WTC11 (cell line): Measurements from ENCODE around the gene E2F4. TPM values are rescaled to one million over a fixed set of nuclear protein-coding genes. Genes with fewer than 3 reads are reported as not detected.

Source experiments
- ATAC-seq: fragments of 200-7000 bp; cut with Tn5 transposase; 2 replicates; pipeline ENCODE4 v1.10.0; 2021; ENCODE audit warnings: mild to moderate bottlenecking, moderate library complexity
- CTCF ChIA-PET: fragments of 300-600 bp; sonication (Branson Sonifier 250); formaldehyde crosslinking; loops from one replicate; lab custom pipeline; 2021; ENCODE audit warnings: antibody characterized with exemption; lab: Charles Lee
- POLR2A ChIA-PET: fragments of 350-600 bp; sonication (Branson Sonifier 250); formaldehyde crosslinking; loops from one replicate; lab custom pipeline; 2021; ENCODE audit warnings: antibody characterized with exemption; lab: Charles Lee
- DNase-seq: peaks from one replicate; pipeline ENCODE4 v3.0.0; 2021; ENCODE audit warnings: low spot score
- H3K27ac Mint-ChIP-seq: 2 replicates; pipeline ENCODE4 v1.8.0; 2021; ENCODE audit warnings: mixed read lengths
- H3K27me3 Mint-ChIP-seq: 2 replicates; pipeline ENCODE4 v1.8.0; 2021; ENCODE audit warnings: low read depth, mild to moderate bottlenecking, moderate library complexity, mixed read lengths
- H3K36me3 Mint-ChIP-seq: 2 replicates; pipeline ENCODE4 v1.8.0; 2021; ENCODE audit warnings: mixed read lengths
- H3K4me1 Mint-ChIP-seq: 2 replicates; pipeline ENCODE4 v1.8.0; 2022; ENCODE audit warnings: mixed read lengths
- H3K4me3 Mint-ChIP-seq: 2 replicates; pipeline ENCODE4 v1.8.0; 2021; ENCODE audit warnings: mild to moderate bottlenecking, moderate library complexity, mixed read lengths
- H3K9me3 Mint-ChIP-seq: 2 replicates; pipeline ENCODE4 v1.8.0; 2021; ENCODE audit warnings: mixed read lengths
- EMX1 ChIP-seq: fragments of 250-450 bp; sonication (Bioruptor Pico); IDR thresholded peaks from 2 replicates; pipeline ENCODE4 v1.8.0; 2021; ENCODE audit warnings: mild to moderate bottlenecking
- ETV6 ChIP-seq: sonication (generic); formaldehyde crosslinking; IDR thresholded peaks from 2 replicates; pipeline ENCODE4 v1.8.1; 2022; ENCODE audit warnings: mild to moderate bottlenecking, missing genetic modification reagents
- IRF2 ChIP-seq: sonication (generic); formaldehyde crosslinking; IDR thresholded peaks from 2 replicates; pipeline ENCODE4 v1.8.0; 2022; ENCODE audit warnings: low read depth, missing genetic modification reagents, borderline replicate concordance
- MXD4 ChIP-seq: fragments of 250-450 bp; sonication (Bioruptor Pico); IDR thresholded peaks from 2 replicates; pipeline ENCODE4 v1.8.0; 2021; ENCODE audit warnings: mild to moderate bottlenecking, moderate library complexity, borderline replicate concordance
- NFE2L1 ChIP-seq: sonication (generic); formaldehyde crosslinking; IDR thresholded peaks from 2 replicates; pipeline ENCODE4 v1.8.1; 2023; ENCODE audit warnings: missing genetic modification reagents
- NFYB ChIP-seq: sonication (generic); formaldehyde crosslinking; conservative IDR thresholded peaks from 2 replicates; pipeline ENCODE4 v1.8.0; 2022; ENCODE audit warnings: low read depth, missing genetic modification reagents
- NR3C1 ChIP-seq: sonication (generic); formaldehyde crosslinking; conservative IDR thresholded peaks from 2 replicates; pipeline ENCODE4 v1.8.1; 2023; ENCODE audit warnings: low read depth, mild to moderate bottlenecking, missing genetic modification reagents
- SP1 ChIP-seq: sonication (generic); formaldehyde crosslinking; conservative IDR thresholded peaks from 2 replicates; pipeline ENCODE4 v1.8.1; 2022; ENCODE audit warnings: missing genetic modification reagents
- TEAD4 ChIP-seq: sonication (generic); formaldehyde crosslinking; IDR thresholded peaks from 2 replicates; pipeline ENCODE4 v1.8.0; 2022; ENCODE audit warnings: mild to moderate bottlenecking, missing genetic modification reagents
- ZBTB21 ChIP-seq: sonication (generic); formaldehyde crosslinking; IDR thresholded peaks from 2 replicates; pipeline ENCODE4 v1.8.1; 2023; ENCODE audit warnings: mild to moderate bottlenecking, missing genetic modification reagents, borderline replicate concordance
- ZNF416 ChIP-seq: fragments of 250-450 bp; sonication (Bioruptor Pico); IDR thresholded peaks from 2 replicates; pipeline ENCODE4 v1.9.0; 2021; ENCODE audit warnings: mild to moderate bottlenecking, inconsistent platforms
- ZNF423 ChIP-seq: fragments of 250-450 bp; sonication (Bioruptor Pico); IDR thresholded peaks from 2 replicates; pipeline ENCODE4 v2.1.2; 2022; ENCODE audit warnings: mild to moderate bottlenecking, moderate library complexity
- total RNA-seq: library from RNA; stranded (reverse); gene quantifications from 3 replicates; pipeline ENCODE4 v1.2.3, GENCODE V29; 2021
- TF ChIP-seq, protein P1 (sequence below): fragments of 250-450 bp; sonication (Bioruptor Pico); conservative IDR thresholded peaks from 2 replicates; pipeline ENCODE4 v1.9.0; 2021; ENCODE audit warnings: mild to moderate bottlenecking
- TF ChIP-seq, protein P2 (sequence below): sonication (generic); formaldehyde crosslinking; IDR thresholded peaks from 2 replicates; pipeline ENCODE4 v1.8.1; 2023; ENCODE audit warnings: mild to moderate bottlenecking, missing genetic modification reagents, moderate library complexity
- TF ChIP-seq, protein P3 (sequence below): sonication (generic); formaldehyde crosslinking; IDR thresholded peaks from 2 replicates; pipeline ENCODE4 v1.8.0; 2023; ENCODE audit warnings: mild to moderate bottlenecking, missing genetic modification reagents
- TF ChIP-seq, protein P4 (sequence below): sonication (generic); formaldehyde crosslinking; IDR thresholded peaks from 2 replicates; pipeline ENCODE4 v1.8.0; 2022; ENCODE audit warnings: mild to moderate bottlenecking, missing genetic modification reagents
- TF ChIP-seq, protein P5 (sequence below): sonication (generic); formaldehyde crosslinking; IDR thresholded peaks from 2 replicates; pipeline ENCODE4 v1.8.0; 2023; ENCODE audit warnings: missing genetic modification reagents, mild to moderate bottlenecking, borderline replicate concordance
- TF ChIP-seq, protein P6 (sequence below): sonication (generic); formaldehyde crosslinking; IDR thresholded peaks from 2 replicates; pipeline ENCODE4 v1.8.1; 2023; ENCODE audit warnings: mild to moderate bottlenecking, moderate library complexity, missing genetic modification reagents
- TF ChIP-seq, protein P7 (sequence below): sonication (generic); formaldehyde crosslinking; IDR thresholded peaks from 2 replicates; pipeline ENCODE4 v1.8.1; 2022; ENCODE audit warnings: mild to moderate bottlenecking, moderate library complexity, missing genetic modification reagents

E2F4 gene
- total RNA-seq, 1 experiment from 2014 or later, result 85.0 TPM

DNA sequence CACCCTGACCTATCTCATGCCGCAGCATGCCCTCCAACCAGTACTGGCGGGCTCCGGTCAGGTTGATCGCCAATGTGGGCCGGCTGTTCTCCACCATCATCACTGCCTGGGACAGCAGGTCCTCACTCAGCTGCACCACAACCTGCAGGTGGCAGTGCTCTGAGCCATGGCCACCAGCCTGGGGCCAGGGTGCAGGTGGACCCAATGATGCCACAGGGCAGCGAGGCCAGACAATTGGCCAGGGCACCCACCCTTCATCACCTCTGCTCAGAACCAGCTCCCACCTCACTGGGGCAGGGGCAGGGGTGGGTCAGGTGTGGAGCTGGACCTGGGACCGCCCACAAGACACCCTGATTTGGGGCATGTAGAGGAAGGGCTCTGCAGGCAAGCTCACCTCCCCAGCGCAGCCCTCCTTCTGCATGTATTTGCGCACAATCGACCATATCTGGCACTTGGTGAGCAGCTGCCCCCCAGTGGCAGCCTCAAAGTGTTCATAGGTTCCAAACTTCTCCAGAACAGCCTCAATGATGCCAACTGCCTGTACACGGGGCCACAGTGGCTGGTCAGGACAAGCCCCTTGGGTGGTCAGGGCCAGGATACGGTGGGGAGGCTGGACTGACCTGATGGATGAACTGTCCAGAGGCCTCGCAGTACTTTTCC is 12.4 kb upstream of the E2F4 start:
- peak; percentile 33 for DNase-seq
- peaks cover 12% of the 10 kb centered on the region for H3K4me1 Mint-ChIP-seq
- peak overlapping the region; percentile 22; the same call in 1 of the 2 replicates for H3K4me3 Mint-ChIP-seq
- peaks cover 3% of the 10 kb centered on the region; the same call in 1 of the 2 replicates for H3K36me3 Mint-ChIP-seq
- peaks cover 43% of the 10 kb centered on the region for H3K27me3 Mint-ChIP-seq
- TF ChIP-seq, protein P1, sequence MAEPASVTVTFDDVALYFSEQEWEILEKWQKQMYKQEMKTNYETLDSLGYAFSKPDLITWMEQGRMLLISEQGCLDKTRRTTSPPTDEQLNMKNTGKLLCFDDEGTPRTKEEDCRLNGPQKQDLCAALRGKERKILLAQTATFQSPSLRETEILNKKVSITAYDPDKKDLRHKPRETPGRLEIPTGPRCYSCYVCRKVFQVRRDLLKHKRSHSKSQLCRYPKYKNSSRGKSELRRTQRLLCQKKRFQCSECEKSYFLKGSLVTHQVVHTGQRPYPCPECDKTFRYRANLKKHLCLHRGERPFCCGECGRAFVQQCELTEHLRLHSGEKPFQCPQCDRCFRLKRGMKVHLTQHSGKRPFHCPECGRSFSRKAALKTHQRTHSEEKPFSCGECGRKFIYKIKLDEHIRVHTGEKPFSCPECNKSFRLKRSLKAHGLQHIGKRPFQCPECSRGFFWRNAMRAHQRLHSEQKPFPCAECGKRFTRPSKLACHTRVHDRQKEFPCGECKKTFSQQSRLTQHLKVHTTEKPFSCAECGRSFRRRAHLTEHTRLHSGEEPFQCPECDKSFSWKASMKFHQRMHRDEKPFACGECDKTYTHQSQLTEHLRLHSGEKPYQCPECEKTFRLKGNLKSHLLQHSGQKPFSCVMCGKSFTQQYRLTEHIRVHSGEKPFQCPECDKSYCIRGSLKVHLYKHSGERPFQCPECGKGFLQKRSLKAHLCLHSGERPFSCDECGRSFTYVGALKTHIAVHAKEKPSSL (CRISPR knock-in tag), result no peak
- TF ChIP-seq NFE2L1 (CRISPR knock-in tag) (no peak), SP1 (no peak), NR3C1 (CRISPR knock-in tag) (no peak), ZBTB21 (CRISPR knock-in tag) (no peak), TEAD4 (no peak), ZNF416 (CRISPR knock-in tag) (no peak), MXD4 (CRISPR knock-in tag) (no peak), EMX1 (CRISPR knock-in tag) (no peak)
- TF ChIP-seq, protein P2, sequence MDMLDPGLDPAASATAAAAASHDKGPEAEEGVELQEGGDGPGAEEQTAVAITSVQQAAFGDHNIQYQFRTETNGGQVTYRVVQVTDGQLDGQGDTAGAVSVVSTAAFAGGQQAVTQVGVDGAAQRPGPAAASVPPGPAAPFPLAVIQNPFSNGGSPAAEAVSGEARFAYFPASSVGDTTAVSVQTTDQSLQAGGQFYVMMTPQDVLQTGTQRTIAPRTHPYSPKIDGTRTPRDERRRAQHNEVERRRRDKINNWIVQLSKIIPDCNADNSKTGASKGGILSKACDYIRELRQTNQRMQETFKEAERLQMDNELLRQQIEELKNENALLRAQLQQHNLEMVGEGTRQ, result no peak
- TF ChIP-seq, all 79 proteins: peak for 0
- H3K27ac Mint-ChIP-seq, result no peak overlapping the region
- ChIA-PET POLR2A (no interaction called here), CTCF (interaction anchor here (1.0 to 1.4 kb wide), 3 partner anchors 9 to 162 kb away, joined by 3 to 5 read pairs (median 5); partner anchors contain the start of gene NOL3)
- no peaks in the 10 kb centered on the region for H3K9me3 Mint-ChIP-seq
- no peak for ATAC-seq

DNA sequence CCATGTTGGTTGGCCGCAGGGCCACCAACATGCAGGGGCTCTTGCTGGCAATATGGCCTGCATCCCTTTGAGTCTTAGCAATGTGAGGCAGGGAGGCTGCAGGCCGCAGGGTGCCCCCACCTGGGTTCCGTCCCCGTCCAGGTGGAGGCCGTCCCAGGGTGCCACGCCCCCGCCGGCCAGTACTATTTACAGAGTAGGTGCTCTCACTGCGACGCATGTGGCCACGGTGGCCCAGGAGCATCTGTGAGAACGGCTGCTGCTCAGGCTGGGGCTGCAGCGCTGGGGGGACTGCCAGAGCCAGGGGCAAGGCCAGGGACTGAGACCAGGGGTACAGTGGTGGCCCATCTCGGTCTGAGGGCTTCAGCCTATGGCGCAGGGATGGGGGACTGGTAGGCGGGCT is 11.8 kb upstream of the E2F4 start:
- DNase-seq, result peak; percentile 11
- Mint-ChIP-seq H3K27ac (no peak overlapping the region), H3K36me3 (peaks cover 3% of the 10 kb centered on the region; the same call in 1 of the 2 replicates), H3K4me1 (peaks cover 15% of the 10 kb centered on the region), H3K27me3 (peaks cover 43% of the 10 kb centered on the region), H3K9me3 (no peaks in the 10 kb centered on the region), H3K4me3 (no peak overlapping the region)
- CTCF ChIA-PET, result interaction anchor here (1.2 to 1.4 kb wide), 2 partner anchors 10 to 162 kb away, joined by 5 read pairs; partner anchors contain the start of gene NOL3
- no peak for ATAC-seq
- POLR2A ChIA-PET, result no interaction called here
- TF ChIP-seq, protein P3, sequence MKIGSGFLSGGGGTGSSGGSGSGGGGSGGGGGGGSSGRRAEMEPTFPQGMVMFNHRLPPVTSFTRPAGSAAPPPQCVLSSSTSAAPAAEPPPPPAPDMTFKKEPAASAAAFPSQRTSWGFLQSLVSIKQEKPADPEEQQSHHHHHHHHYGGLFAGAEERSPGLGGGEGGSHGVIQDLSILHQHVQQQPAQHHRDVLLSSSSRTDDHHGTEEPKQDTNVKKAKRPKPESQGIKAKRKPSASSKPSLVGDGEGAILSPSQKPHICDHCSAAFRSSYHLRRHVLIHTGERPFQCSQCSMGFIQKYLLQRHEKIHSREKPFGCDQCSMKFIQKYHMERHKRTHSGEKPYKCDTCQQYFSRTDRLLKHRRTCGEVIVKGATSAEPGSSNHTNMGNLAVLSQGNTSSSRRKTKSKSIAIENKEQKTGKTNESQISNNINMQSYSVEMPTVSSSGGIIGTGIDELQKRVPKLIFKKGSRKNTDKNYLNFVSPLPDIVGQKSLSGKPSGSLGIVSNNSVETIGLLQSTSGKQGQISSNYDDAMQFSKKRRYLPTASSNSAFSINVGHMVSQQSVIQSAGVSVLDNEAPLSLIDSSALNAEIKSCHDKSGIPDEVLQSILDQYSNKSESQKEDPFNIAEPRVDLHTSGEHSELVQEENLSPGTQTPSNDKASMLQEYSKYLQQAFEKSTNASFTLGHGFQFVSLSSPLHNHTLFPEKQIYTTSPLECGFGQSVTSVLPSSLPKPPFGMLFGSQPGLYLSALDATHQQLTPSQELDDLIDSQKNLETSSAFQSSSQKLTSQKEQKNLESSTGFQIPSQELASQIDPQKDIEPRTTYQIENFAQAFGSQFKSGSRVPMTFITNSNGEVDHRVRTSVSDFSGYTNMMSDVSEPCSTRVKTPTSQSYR (CRISPR knock-in tag), result no peak
- TF ChIP-seq NFYB (CRISPR knock-in tag) (no peak), IRF2 (CRISPR knock-in tag) (no peak), ZNF423 (no peak), ETV6 (CRISPR knock-in tag) (no peak)
- TF ChIP-seq, protein P4, sequence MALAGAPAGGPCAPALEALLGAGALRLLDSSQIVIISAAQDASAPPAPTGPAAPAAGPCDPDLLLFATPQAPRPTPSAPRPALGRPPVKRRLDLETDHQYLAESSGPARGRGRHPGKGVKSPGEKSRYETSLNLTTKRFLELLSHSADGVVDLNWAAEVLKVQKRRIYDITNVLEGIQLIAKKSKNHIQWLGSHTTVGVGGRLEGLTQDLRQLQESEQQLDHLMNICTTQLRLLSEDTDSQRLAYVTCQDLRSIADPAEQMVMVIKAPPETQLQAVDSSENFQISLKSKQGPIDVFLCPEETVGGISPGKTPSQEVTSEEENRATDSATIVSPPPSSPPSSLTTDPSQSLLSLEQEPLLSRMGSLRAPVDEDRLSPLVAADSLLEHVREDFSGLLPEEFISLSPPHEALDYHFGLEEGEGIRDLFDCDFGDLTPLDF (CRISPR knock-in tag), result no peak
- TF ChIP-seq, protein P5, sequence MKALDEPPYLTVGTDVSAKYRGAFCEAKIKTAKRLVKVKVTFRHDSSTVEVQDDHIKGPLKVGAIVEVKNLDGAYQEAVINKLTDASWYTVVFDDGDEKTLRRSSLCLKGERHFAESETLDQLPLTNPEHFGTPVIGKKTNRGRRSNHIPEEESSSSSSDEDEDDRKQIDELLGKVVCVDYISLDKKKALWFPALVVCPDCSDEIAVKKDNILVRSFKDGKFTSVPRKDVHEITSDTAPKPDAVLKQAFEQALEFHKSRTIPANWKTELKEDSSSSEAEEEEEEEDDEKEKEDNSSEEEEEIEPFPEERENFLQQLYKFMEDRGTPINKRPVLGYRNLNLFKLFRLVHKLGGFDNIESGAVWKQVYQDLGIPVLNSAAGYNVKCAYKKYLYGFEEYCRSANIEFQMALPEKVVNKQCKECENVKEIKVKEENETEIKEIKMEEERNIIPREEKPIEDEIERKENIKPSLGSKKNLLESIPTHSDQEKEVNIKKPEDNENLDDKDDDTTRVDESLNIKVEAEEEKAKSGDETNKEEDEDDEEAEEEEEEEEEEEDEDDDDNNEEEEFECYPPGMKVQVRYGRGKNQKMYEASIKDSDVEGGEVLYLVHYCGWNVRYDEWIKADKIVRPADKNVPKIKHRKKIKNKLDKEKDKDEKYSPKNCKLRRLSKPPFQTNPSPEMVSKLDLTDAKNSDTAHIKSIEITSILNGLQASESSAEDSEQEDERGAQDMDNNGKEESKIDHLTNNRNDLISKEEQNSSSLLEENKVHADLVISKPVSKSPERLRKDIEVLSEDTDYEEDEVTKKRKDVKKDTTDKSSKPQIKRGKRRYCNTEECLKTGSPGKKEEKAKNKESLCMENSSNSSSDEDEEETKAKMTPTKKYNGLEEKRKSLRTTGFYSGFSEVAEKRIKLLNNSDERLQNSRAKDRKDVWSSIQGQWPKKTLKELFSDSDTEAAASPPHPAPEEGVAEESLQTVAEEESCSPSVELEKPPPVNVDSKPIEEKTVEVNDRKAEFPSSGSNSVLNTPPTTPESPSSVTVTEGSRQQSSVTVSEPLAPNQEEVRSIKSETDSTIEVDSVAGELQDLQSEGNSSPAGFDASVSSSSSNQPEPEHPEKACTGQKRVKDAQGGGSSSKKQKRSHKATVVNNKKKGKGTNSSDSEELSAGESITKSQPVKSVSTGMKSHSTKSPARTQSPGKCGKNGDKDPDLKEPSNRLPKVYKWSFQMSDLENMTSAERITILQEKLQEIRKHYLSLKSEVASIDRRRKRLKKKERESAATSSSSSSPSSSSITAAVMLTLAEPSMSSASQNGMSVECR (CRISPR knock-in tag), result no peak
- TF ChIP-seq, protein P6, sequence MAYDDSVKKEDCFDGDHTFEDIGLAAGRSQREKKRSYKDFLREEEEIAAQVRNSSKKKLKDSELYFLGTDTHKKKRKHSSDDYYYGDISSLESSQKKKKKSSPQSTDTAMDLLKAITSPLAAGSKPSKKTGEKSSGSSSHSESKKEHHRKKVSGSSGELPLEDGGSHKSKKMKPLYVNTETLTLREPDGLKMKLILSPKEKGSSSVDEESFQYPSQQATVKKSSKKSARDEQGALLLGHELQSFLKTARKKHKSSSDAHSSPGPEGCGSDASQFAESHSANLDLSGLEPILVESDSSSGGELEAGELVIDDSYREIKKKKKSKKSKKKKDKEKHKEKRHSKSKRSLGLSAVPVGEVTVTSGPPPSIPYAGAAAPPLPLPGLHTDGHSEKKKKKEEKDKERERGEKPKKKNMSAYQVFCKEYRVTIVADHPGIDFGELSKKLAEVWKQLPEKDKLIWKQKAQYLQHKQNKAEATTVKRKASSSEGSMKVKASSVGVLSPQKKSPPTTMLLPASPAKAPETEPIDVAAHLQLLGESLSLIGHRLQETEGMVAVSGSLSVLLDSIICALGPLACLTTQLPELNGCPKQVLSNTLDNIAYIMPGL (CRISPR knock-in tag), result no peak
- TF ChIP-seq, protein P7, sequence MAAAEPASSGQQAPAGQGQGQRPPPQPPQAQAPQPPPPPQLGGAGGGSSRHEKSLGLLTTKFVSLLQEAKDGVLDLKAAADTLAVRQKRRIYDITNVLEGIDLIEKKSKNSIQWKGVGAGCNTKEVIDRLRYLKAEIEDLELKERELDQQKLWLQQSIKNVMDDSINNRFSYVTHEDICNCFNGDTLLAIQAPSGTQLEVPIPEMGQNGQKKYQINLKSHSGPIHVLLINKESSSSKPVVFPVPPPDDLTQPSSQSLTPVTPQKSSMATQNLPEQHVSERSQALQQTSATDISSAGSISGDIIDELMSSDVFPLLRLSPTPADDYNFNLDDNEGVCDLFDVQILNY (CRISPR knock-in tag), result no peak
